C4-2B (cell line): Measurements from ENCODE around the gene ZNF207.

Source experiments
- ZFX ChIP-seq: fragments of 450-650 bp; IDR thresholded peaks from 2 replicates; pipeline ENCODE4 v1.6.1; 2017
- TF ChIP-seq, protein P1 (sequence below): fragments of 450-650 bp; conservative IDR thresholded peaks from 2 replicates; pipeline ENCODE4 v1.5.1; 2017; ENCODE audit warnings: mild to moderate bottlenecking

DNA sequence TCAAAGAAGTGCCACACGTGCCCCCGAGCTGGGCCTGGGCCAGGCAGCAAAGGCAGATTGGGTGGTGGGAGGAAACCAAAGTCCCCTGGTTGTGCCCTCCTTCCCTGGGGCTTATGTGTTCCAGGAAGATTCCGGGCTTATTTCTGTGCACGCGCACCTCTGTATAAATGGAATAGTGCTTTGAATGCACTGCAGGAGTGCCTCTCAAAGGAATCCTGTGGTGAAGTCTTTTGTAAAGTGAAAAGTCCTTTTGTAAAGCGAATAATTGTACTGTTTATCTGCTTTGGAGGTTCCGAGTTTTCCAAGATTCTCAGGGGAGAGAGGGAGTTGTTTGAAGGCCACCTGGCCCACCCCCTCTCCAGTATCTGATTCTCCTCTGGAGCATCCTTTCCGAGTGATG lies 34.8 kb upstream of the ZNF207 start:
- TF ChIP-seq, protein P1, sequence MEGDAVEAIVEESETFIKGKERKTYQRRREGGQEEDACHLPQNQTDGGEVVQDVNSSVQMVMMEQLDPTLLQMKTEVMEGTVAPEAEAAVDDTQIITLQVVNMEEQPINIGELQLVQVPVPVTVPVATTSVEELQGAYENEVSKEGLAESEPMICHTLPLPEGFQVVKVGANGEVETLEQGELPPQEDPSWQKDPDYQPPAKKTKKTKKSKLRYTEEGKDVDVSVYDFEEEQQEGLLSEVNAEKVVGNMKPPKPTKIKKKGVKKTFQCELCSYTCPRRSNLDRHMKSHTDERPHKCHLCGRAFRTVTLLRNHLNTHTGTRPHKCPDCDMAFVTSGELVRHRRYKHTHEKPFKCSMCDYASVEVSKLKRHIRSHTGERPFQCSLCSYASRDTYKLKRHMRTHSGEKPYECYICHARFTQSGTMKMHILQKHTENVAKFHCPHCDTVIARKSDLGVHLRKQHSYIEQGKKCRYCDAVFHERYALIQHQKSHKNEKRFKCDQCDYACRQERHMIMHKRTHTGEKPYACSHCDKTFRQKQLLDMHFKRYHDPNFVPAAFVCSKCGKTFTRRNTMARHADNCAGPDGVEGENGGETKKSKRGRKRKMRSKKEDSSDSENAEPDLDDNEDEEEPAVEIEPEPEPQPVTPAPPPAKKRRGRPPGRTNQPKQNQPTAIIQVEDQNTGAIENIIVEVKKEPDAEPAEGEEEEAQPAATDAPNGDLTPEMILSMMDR: no peak
- no peak for TF ChIP-seq ZFX
